HepG2 (cell line): ENCODE results near the gene RAI14. TPM values are rescaled to one million over a fixed set of nuclear protein-coding genes. Genes with fewer than 3 reads are reported as not detected.

Experiments used
- ATAC-seq: fragments of 200-7000 bp; cut with Tn5 transposase; 3 replicates; pipeline ENCODE4 v1.9.1; 2020; ENCODE audit warnings: mild to moderate bottlenecking, moderate library complexity
- BruUV-seq: library from RNA; stranded (reverse); fragments of 400-500 nt; replicated peaks from 2 replicates; lab custom pipeline; 2021; lab: Mats Ljungman, UMichigan
- CTCF ChIA-PET: fragments of 300-600 bp; formaldehyde crosslinking; extraction: SDS; loops from one replicate; lab custom pipeline; 2021; ENCODE audit warnings: low total read pairs, inconsistent platforms, low intra/inter-chr PET ratio; lab: Yijun Ruan, JAX
- POLR2A ChIA-PET: fragments of 350-600 bp; sonication (Branson Sonifier 250); formaldehyde crosslinking; loops from one replicate; lab custom pipeline; 2020; ENCODE audit warnings: antibody characterized with exemption, inconsistent platforms; lab: Yijun Ruan, JAX
- DNase-seq: peaks from one replicate; pipeline ENCODE4 v3.0.0-alpha.2; 2015; ENCODE audit warnings: low spot score
- FAIRE-seq: peaks from 3 replicates; lab custom pipeline; 2011; peaks lifted over from hg19 to GRCh38; lab: Jason Lieb, UNC
- H2AFZ ChIP-seq: one replicate; pipeline ENCODE4 v1.6.1; 2011; ENCODE audit warnings: low read length, inconsistent platforms
- H3K27ac ChIP-seq: fragments of 300-600 bp; 3 replicates; pipeline ENCODE4 v1.8.0; 2011; ENCODE audit warnings: mixed run types, mild to moderate bottlenecking, mixed read lengths, low read length, inconsistent platforms; ENCODE audit not compliant: insufficient read depth; ENCODE audit errors: extremely low read length
- H3K27me3 ChIP-seq, 2 experiments: fragments of 200-600 bp in 1 of 2; 2 replicates in 1 of 2; 3 replicates in 1 of 2; pipeline versions ENCODE4 v1.6.0 to v1.8.0; 2011; ENCODE audit warnings: low read length in 2 of 2, mild to moderate bottlenecking in 2 of 2, moderate library complexity in 2 of 2, inconsistent platforms in 1 of 2; ENCODE audit not compliant: insufficient read depth in 2 of 2, control insufficient read depth in 1 of 2
- H3K36me3 ChIP-seq, 2 experiments: fragments of 200-600 bp in 1 of 2; replicated peaks in 1 of 2; 2 replicates in 1 of 2; 3 replicates in 1 of 2; pipeline versions ENCODE4 v1.5.1 to v1.8.0; 2011; ENCODE audit warnings: low read length in 2 of 2, inconsistent platforms in 1 of 2; ENCODE audit not compliant: insufficient read depth in 2 of 2, control insufficient read depth in 1 of 2
- H3K4me1 ChIP-seq: 2 replicates; pipeline ENCODE4 v1.5.1; 2012; ENCODE audit warnings: low read length, inconsistent platforms; ENCODE audit not compliant: insufficient read depth
- H3K4me2 ChIP-seq: 2 replicates; pipeline ENCODE4 v1.6.0; 2011; ENCODE audit warnings: low read depth, low read length, inconsistent platforms
- H3K4me3 ChIP-seq, 3 experiments: fragments of 200-600 bp in 1 of 3; sonication (generic), shearing (Covaris generic) in 1 of 3; replicated peaks in 1 of 3; 2 replicates each; pipeline ENCODE4 v1.5.1; 2011 to 2016; ENCODE audit warnings: low read length in 3 of 3, inconsistent platforms in 2 of 3, low read depth in 2 of 3, mild to moderate bottlenecking in 2 of 3, control low read depth in 1 of 3, mixed read lengths in 1 of 3; ENCODE audit not compliant: insufficient read depth in 1 of 3
- H3K79me2 ChIP-seq: one replicate; pipeline ENCODE4 v1.6.1; 2011; ENCODE audit warnings: low read length, inconsistent platforms; ENCODE audit not compliant: insufficient read depth
- H3K9ac ChIP-seq: 2 replicates; pipeline ENCODE4 v1.6.0; 2011; ENCODE audit warnings: mild to moderate bottlenecking, low read depth, low read length, inconsistent platforms; ENCODE audit not compliant: insufficient read depth
- H3K9me3 ChIP-seq: 2 replicates; pipeline ENCODE4 v1.5.1; 2012; ENCODE audit warnings: mild to moderate bottlenecking, low read length
- H4K20me1 ChIP-seq: 2 replicates; pipeline ENCODE4 v1.6.0; 2011; ENCODE audit warnings: inconsistent platforms, mild to moderate bottlenecking, low read length, moderate library complexity; ENCODE audit not compliant: insufficient read depth
- CHD2 ChIP-seq: IDR thresholded peaks from 2 replicates; pipeline ENCODE4 v1.6.1; 2011; ENCODE audit warnings: low read depth, low read length, improper control_type of control experiment
- DMAP1 ChIP-seq: IDR thresholded peaks from 2 replicates; pipeline ENCODE4 v1.6.1; 2016
- FOXK2 ChIP-seq: fragments of 450-650 bp; IDR thresholded peaks from 2 replicates; pipeline ENCODE4 v1.6.1; 2016
- HNF4A ChIP-seq: sonication (generic); formaldehyde crosslinking; IDR thresholded peaks from 2 replicates; pipeline ENCODE4 v1.4.0; 2020; ENCODE audit warnings: missing genetic modification reagents
- MXI1 ChIP-seq: IDR thresholded peaks from 3 replicates; pipeline ENCODE4 v1.6.1; 2012; ENCODE audit warnings: low read depth, low read length, inconsistent platforms, borderline replicate concordance
- TCF7L2 ChIP-seq: IDR thresholded peaks from 2 replicates; pipeline ENCODE4 v1.6.1; 2011; ENCODE audit warnings: mild to moderate bottlenecking, low read depth, low read length, moderate library complexity
- ZBTB21 ChIP-seq: sonication (generic); formaldehyde crosslinking; IDR thresholded peaks from 2 replicates; pipeline ENCODE4 v1.4.0; 2020; ENCODE audit warnings: missing genetic modification reagents
- ZFP36 ChIP-seq: fragments of 150-350 bp; IDR thresholded peaks from 2 replicates; pipeline ENCODE4 v1.6.1; 2018; ENCODE audit warnings: borderline replicate concordance, low read length, low read depth; ENCODE audit not compliant: partially characterized antibody
- ZNF737 ChIP-seq: sonication (generic); formaldehyde crosslinking; IDR thresholded peaks from 2 replicates; pipeline ENCODE4 v1.5.0; 2020; ENCODE audit warnings: missing genetic modification reagents, mild to moderate bottlenecking, borderline replicate concordance
- ZNF775 ChIP-seq: sonication (generic); formaldehyde crosslinking; IDR thresholded peaks from 2 replicates; pipeline ENCODE4 v1.4.0; 2020; ENCODE audit warnings: missing genetic modification reagents, mild to moderate bottlenecking, moderate library complexity, borderline replicate concordance
- ZSCAN30 ChIP-seq: sonication (generic); formaldehyde crosslinking; IDR thresholded peaks from 2 replicates; pipeline ENCODE4 v1.5.0; 2020; ENCODE audit warnings: mild to moderate bottlenecking, missing genetic modification reagents
- WGBS: methylation state at CpG from one replicate; pipeline ENCODE4 v1.1.6; 2017; ENCODE audit warnings: low lambda C conversion rate; 5-methylcytosine and 5-hydroxymethylcytosine counted together
- in situ Hi-C: cut with HindIII; loops from 2 replicates; pipeline ENCODE4 v1.10.0; 2017; ENCODE audit warnings: low pct_unique_long_range_greater_than_20kb; ENCODE audit not compliant: extremely low pct_ligation_motif_present
- intact Hi-C: fragments of 100-400 bp; cut with micrococcal nuclease; formaldehyde crosslinking; loops from one replicate; pipeline ENCODE4 v1.10.0; 2022; ENCODE audit not compliant: unreplicated experiment
- polyA plus RNA-seq, 8 experiments: library from polyadenylated mRNA; depleted of rRNA in 3 of 8; stranded (reverse) in 7 of 8; unstranded in 1 of 8; fragments of >200 nt; fragmentation: Illumina TruSeq in 4 of 8; extraction: Trizol in 4 of 8; gene quantifications; 2 replicates each; pipeline versions ENCODE4 v1.2.1 to v1.2.3, GENCODE V29; 2011 to 2016; ENCODE audit warnings: low read depth in 4 of 8, missing spikeins in 1 of 8, mixed read lengths in 1 of 8; ENCODE audit not compliant: insufficient read depth in 1 of 8
- total RNA-seq, 5 experiments: library from RNA; depleted of rRNA; stranded (reverse); fragments of >200 nt; fragmentation: Illumina TruSeq; extraction: Trizol; gene quantifications; 2 replicates each; pipeline ENCODE4 v1.2.3, GENCODE V29; 2016; ENCODE audit warnings: low read depth in 1 of 5
- TF ChIP-seq, protein P1 (sequence below): sonication (generic); formaldehyde crosslinking; IDR thresholded peaks from 2 replicates; pipeline ENCODE4 v1.4.0; 2020; ENCODE audit warnings: mild to moderate bottlenecking, low read depth, missing genetic modification reagents
- TF ChIP-seq, protein P2 (sequence below): sonication (generic); formaldehyde crosslinking; IDR thresholded peaks from 2 replicates; pipeline ENCODE4 v1.4.0; 2020; ENCODE audit warnings: missing genetic modification reagents
- TF ChIP-seq, protein P3 (sequence below): sonication (generic); formaldehyde crosslinking; IDR thresholded peaks from 2 replicates; pipeline ENCODE4 v1.8.0; 2022; ENCODE audit warnings: missing genetic modification reagents, mild to moderate bottlenecking, inconsistent platforms, borderline replicate concordance

RAI14 gene
- total and polyA plus RNA-seq, 2 of the 13 experiments (the other 11 are each of a cell fraction or from before 2014, with no cell fraction given), result 12.6 to 18.2 TPM

DNA sequence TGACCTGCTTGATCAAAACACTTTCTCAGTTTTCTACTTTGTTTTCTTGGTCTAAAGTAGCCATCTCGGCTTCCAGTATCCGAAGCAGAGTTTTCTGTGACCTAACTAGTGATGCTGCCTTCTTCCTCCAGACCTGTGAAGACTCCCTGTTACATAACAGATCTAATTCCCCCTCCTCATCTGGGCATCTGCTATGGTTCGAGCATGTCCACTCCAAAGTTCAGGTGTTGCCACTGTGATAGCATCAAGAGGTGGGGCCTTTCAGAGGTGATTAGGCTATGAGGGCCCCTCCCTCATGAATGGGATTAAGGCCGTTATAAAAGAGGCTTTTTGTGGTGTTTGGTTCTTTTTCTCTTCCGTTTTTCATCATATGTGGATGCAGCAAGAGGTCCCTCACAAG lies 203.1 kb downstream of the RAI14 start:
- Histone ChIP-seq H4K20me1 (no peaks in the 10 kb centered on the region), H3K27ac (no peak overlapping the region), H2AFZ (no peak overlapping the region), H3K9ac (no peak overlapping the region), H3K4me2 (no peak overlapping the region), H3K9me3 (no peaks in the 10 kb centered on the region), H3K79me2 (no peaks in the 10 kb centered on the region), H3K27me3 (no peaks in the 10 kb centered on the region; a peak in 1 of 5 replicates), H3K4me3 (no peak overlapping the region), H3K36me3 (no peaks in the 10 kb centered on the region), H3K4me1 (peaks cover 10% of the 10 kb centered on the region)
- intact Hi-C loops, result no loop called here
- TF ChIP-seq ZFP36, result no peak
- TF ChIP-seq HNF4A (CRISPR knock-in tag), result peak; percentile 51
- BruUV-seq, result no TSS peak
- DNase-seq, result peak; percentile 15
- FAIRE-seq, result no peak
- WGBS, result 31% methylated on average over 4 of the region's 5 CpGs
- ChIA-PET CTCF (no interaction called here), POLR2A (no interaction called here)
- ATAC-seq, result no peak
- in situ Hi-C loops, result no loop called here

DNA sequence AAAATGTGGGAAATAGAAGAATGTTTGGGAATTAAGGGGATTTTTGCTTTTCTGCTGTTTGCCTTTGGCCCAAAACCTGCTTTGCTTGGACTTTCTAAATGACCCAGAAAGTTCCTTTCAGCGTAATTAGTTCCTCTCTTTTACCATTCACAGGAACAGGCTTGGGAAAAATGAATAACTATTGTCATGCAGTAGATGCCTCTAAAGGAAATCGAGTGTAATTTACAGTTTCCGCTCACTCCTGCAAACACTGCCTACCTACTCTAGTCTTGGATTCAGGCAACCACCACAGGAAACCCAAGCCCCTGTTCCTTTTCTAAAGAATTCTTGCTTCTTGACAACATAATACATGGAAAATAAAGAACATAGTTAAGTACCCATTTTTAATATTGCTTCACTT lies 207.8 kb downstream of the RAI14 start:
- Histone ChIP-seq H3K27ac (no peak overlapping the region), H3K79me2 (no peaks in the 10 kb centered on the region), H3K9ac (no peak overlapping the region), H2AFZ (no peak overlapping the region), H3K36me3 (no peaks in the 10 kb centered on the region), H3K4me2 (no peak overlapping the region), H3K4me1 (peaks cover 39% of the 10 kb centered on the region), H3K9me3 (no peaks in the 10 kb centered on the region), H3K27me3 (no peaks in the 10 kb centered on the region; a peak in 1 of 5 replicates), H3K4me3 (no peak overlapping the region), H4K20me1 (no peaks in the 10 kb centered on the region)
- intact Hi-C loops (no loop called here), in situ Hi-C loops (no loop called here)
- no TSS peak for BruUV-seq
- DNase-seq (no peak), ATAC-seq (no peak), FAIRE-seq (no peak)
- 76% methylated on average over 3 of the region's 3 CpGs for WGBS
- ChIA-PET POLR2A (no interaction called here), CTCF (no interaction called here)
- TF ChIP-seq ZNF737 (CRISPR knock-in tag) (no peak), CHD2 (no peak), ZNF775 (CRISPR knock-in tag) (no peak), ZSCAN30 (no peak), ZBTB21 (CRISPR knock-in tag) (no peak), FOXK2 (no peak), MXI1 (no peak), TCF7L2 (no peak), DMAP1 (CRISPR knock-in tag) (no peak)
- TF ChIP-seq, protein P1, sequence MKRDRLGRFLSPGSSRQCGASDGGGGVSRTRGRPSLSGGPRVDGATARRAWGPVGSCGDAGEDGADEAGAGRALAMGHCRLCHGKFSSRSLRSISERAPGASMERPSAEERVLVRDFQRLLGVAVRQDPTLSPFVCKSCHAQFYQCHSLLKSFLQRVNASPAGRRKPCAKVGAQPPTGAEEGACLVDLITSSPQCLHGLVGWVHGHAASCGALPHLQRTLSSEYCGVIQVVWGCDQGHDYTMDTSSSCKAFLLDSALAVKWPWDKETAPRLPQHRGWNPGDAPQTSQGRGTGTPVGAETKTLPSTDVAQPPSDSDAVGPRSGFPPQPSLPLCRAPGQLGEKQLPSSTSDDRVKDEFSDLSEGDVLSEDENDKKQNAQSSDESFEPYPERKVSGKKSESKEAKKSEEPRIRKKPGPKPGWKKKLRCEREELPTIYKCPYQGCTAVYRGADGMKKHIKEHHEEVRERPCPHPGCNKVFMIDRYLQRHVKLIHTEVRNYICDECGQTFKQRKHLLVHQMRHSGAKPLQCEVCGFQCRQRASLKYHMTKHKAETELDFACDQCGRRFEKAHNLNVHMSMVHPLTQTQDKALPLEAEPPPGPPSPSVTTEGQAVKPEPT (CRISPR knock-in tag), result no peak
- TF ChIP-seq, protein P2, sequence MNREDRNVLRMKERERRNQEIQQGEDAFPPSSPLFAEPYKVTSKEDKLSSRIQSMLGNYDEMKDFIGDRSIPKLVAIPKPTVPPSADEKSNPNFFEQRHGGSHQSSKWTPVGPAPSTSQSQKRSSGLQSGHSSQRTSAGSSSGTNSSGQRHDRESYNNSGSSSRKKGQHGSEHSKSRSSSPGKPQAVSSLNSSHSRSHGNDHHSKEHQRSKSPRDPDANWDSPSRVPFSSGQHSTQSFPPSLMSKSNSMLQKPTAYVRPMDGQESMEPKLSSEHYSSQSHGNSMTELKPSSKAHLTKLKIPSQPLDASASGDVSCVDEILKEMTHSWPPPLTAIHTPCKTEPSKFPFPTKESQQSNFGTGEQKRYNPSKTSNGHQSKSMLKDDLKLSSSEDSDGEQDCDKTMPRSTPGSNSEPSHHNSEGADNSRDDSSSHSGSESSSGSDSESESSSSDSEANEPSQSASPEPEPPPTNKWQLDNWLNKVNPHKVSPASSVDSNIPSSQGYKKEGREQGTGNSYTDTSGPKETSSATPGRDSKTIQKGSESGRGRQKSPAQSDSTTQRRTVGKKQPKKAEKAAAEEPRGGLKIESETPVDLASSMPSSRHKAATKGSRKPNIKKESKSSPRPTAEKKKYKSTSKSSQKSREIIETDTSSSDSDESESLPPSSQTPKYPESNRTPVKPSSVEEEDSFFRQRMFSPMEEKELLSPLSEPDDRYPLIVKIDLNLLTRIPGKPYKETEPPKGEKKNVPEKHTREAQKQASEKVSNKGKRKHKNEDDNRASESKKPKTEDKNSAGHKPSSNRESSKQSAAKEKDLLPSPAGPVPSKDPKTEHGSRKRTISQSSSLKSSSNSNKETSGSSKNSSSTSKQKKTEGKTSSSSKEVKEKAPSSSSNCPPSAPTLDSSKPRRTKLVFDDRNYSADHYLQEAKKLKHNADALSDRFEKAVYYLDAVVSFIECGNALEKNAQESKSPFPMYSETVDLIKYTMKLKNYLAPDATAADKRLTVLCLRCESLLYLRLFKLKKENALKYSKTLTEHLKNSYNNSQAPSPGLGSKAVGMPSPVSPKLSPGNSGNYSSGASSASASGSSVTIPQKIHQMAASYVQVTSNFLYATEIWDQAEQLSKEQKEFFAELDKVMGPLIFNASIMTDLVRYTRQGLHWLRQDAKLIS (CRISPR knock-in tag), result no peak
- TF ChIP-seq, protein P3, sequence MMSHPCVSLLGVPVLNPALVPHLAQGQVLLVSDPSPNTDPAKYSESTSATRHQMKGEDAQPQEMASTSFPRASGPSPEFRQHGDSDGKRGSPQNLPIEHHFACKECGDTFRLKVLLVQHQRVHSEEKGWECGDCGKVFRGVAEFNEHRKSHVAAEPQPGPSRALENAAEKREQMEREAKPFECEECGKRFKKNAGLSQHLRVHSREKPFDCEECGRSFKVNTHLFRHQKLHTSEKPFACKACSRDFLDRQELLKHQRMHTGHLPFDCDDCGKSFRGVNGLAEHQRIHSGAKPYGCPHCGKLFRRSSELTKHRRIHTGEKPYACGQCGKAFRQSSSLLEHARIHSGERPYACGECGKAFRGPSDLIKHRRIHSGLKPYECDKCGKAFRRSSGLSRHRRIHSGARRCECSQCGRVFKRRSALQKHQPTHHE, result no peak
